ENCODE results near the gene ST6GALNAC5.
"Not testable (repeated sequence)": the region's sequence is repeated elsewhere in the genome, so short reads cannot be mapped to it uniquely, and the experiment has no call there.

Gene ST6GALNAC5

GRCh38 chr1:76868154-76868882, 1.0 kb downstream of the ST6GALNAC5 start:
- DNase-seq: no peak

- no peak for DNase-seq
Observed at GRCh38 chr1:76868916-76869315, 1.6 kb downstream of the ST6GALNAC5 start.

GRCh38 chr1:76870037-76870436, 2.8 kb downstream of the ST6GALNAC5 start:
- no peak for DNase-seq

GRCh38 chr1:76871355-76871974, 4.2 kb downstream of the ST6GALNAC5 start:
- DNase-seq: no peak

GRCh38 chr1:76872944-76873343, 5.7 kb downstream of the ST6GALNAC5 start:
- DNase-seq: no peak

- no peak for DNase-seq
Observed at GRCh38 chr1:76876655-76877395, 9.5 kb downstream of the ST6GALNAC5 start.

- DNase-seq: not testable (repeated sequence)
Observed at GRCh38 chr1:76879014-76879413, 11.7 kb downstream of the ST6GALNAC5 start.

GRCh38 chr1:76881762-76882161, 14.5 kb downstream of the ST6GALNAC5 start:
- no peak for DNase-seq

- no peak for DNase-seq
Observed at GRCh38 chr1:76891931-76892622, 24.8 kb downstream of the ST6GALNAC5 start.

- DNase-seq: no peak
Observed at GRCh38 chr1:76892675-76893074, 25.4 kb downstream of the ST6GALNAC5 start.

GRCh38 chr1:76901158-76901767, 34.0 kb downstream of the ST6GALNAC5 start:
- DNase-seq: peak; percentile 54

- DNase-seq: no peak
Observed at GRCh38 chr1:76905876-76906595, 38.8 kb downstream of the ST6GALNAC5 start.

- DNase-seq: no peak
Observed at GRCh38 chr1:76909311-76909710, 42.0 kb downstream of the ST6GALNAC5 start.

- no peak for DNase-seq
Observed at GRCh38 chr1:76919085-76919484, 51.8 kb downstream of the ST6GALNAC5 start.

GRCh38 chr1:76921590-76921989, 54.3 kb downstream of the ST6GALNAC5 start:
- no peak for DNase-seq

- no peak for DNase-seq
Observed at GRCh38 chr1:76925825-76926224, 58.5 kb downstream of the ST6GALNAC5 start.

- no peak for DNase-seq
Observed at GRCh38 chr1:76928522-76928921, 61.2 kb downstream of the ST6GALNAC5 start.

- DNase-seq: no peak
Observed at GRCh38 chr1:76929136-76929535, 61.9 kb downstream of the ST6GALNAC5 start.

- DNase-seq: peak; percentile 79
Observed at GRCh38 chr1:76933847-76934815, 66.9 kb downstream of the ST6GALNAC5 start.

GRCh38 chr1:76938304-76938703, 71.0 kb downstream of the ST6GALNAC5 start:
- DNase-seq: no peak
